Heart left ventricle (tissue), 16 donors: ENCODE measurements around the gene CCNQ. TPM values are rescaled to one million over a fixed set of nuclear protein-coding genes. Genes with fewer than 3 reads are reported as not detected.

Source experiments
- ATAC-seq, 4 donors: fragments of 200-7000 bp; cut with Tn5 transposase; one replicate each; pipeline ENCODE4 v1.9.1; 2020 to 2022; ENCODE audit warnings: moderate library complexity in 4 of 4, mild to moderate bottlenecking in 3 of 4, moderate number of reproducible peaks in 1 of 4
- DNase-seq, 5 donors: peaks; one replicate each; pipeline ENCODE4 v3.0.0-alpha.2; 2020
- H3K27ac ChIP-seq, 12 donors: fragments of 200-600 bp; sonication (generic) in 4 of 12; one replicate each; pipeline versions ENCODE4 v1.5.0 to v1.8.0; 2016 to 2022; ENCODE audit warnings: mild to moderate bottlenecking in 2 of 12
- H3K27me3 ChIP-seq, 9 donors: fragments of 200-600 bp; sonication (generic) in 2 of 9; one replicate each; pipeline versions ENCODE4 v1.5.1 to v1.8.0; 2016 to 2022; ENCODE audit warnings: mild to moderate bottlenecking in 3 of 9
- H3K36me3 ChIP-seq, 9 donors: fragments of 200-600 bp; sonication (generic) in 2 of 9; one replicate each; pipeline versions ENCODE4 v1.5.0 to v1.8.0; 2018 to 2022; ENCODE audit warnings: mild to moderate bottlenecking in 2 of 9
- H3K4me1 ChIP-seq, 12 donors: fragments of 200-600 bp; sonication (generic) in 4 of 12; one replicate each; pipeline versions ENCODE4 v1.5.0 to v1.8.0; 2016 to 2022; ENCODE audit warnings: mild to moderate bottlenecking in 3 of 12
- H3K4me3 ChIP-seq, 12 donors: fragments of 200-600 bp; sonication (generic) in 4 of 12; one replicate each; pipeline versions ENCODE4 v1.5.0 to v1.8.0; 2017 to 2022; ENCODE audit warnings: mild to moderate bottlenecking in 9 of 12, moderate library complexity in 4 of 12
- H3K9me3 ChIP-seq, 12 donors: fragments of 200-600 bp; sonication (generic) in 4 of 12; one replicate each; pipeline versions ENCODE4 v1.5.0 to v1.8.0; 2016 to 2022; ENCODE audit warnings: mild to moderate bottlenecking in 1 of 12
- POLR2A ChIP-seq, 2 donors: fragments of 450-650 bp; IDR thresholded peaks; one replicate each; pipeline ENCODE4 v1.6.1; 2017; ENCODE audit warnings: antibody characterized with exemption in 2 of 2, mild to moderate bottlenecking in 2 of 2, moderate library complexity in 2 of 2
- WGBS, 4 donors: extraction: QIAGEN DNeasy Blood & Tissue Kit in 2 of 4; methylation state at CpG; one replicate each; pipeline versions ENCODE4 v1.1.5 to v1.1.7; 2013 to 2018; 5-methylcytosine and 5-hydroxymethylcytosine counted together
- intact Hi-C, 10 donors: fragments of 100-400 bp; cut with DNase I; formaldehyde crosslinking; loops; one replicate each; pipeline versions ENCODE4 v1.11.1 to v1.14.2; 2022
- polyA plus RNA-seq, 2 donors: library from polyadenylated mRNA; stranded (reverse); fragments of 200-250 nt; gene quantifications; one replicate each; pipeline ENCODE4 v1.2.3, GENCODE V29; 2013
- total RNA-seq, 9 donors: library from RNA; depleted of rRNA in 2 of 9; stranded (reverse); fragments of >200 nt in 2 of 9; fragmentation: NEBNext Ultra II Directional in 3 of 9; extraction: Animal tissue kit (Norgen Biotek cat#: 25700) in 3 of 9; gene quantifications; one replicate each; pipeline versions ENCODE4 v1.1.0 to v1.2.4, GENCODE V29; 2016 to 2023
- TF ChIP-seq, protein P1 (sequence below), 12 donors: fragments of 200-600 bp; sonication (generic) in 4 of 12; IDR thresholded peaks; one replicate each; pipeline versions ENCODE4 v1.5.0 to v1.8.0; 2018 to 2022; ENCODE audit warnings: antibody characterized with exemption in 12 of 12, mild to moderate bottlenecking in 5 of 12
- donor health status: ischemic (EF 13 %, LVEDD 7.1; RV severe dilation, severe dysfunction).
- donor health status: healthy with polysubstance abuse.
- donor health status: DM: no; HTN: yes; CAD: no.
- donor health status: DM: no; HTN: no; CAD: no.
- donor health status: ischemic (EF 25% LVEDD 6.9; RV normal size, moderate dysfunction).
- donor health status: ischemic (EF 25% LVEDD 5.7; RV mildly dilated, moderate dysfunction).
- donor health status: healthy.
- donor health status: DM: yes; HTN: yes; CAD: no.
- donor health status: ischemic (EF 35%, LVEDD 5.7; RV mildly dilated, moderate dysfunction).
- donor health status: nonischemic (EF 11% LVEDD 7.7; RV severe dilation, severe dysfunction).
- donor health status: DM: yes; HTN: yes; CAD: no.
- donor health status: PGD.
- donor health status: ischemic (EF 29% LVEDD 5.4; RV normal size, mild dysfunction).
- donor health status: nonischemic (EF 23%, LVEDD 6.1; RV moderate dilation, normal function).

Gene CCNQ
- total and polyA plus RNA-seq, 11 donors, result 16.2 to 126 (median 46.5) TPM

GRCh38 chrX:153603131-153603656 is 4.3 kb upstream of the CCNQ start:
- no peak for ATAC-seq
- WGBS, 4 donors, result 88 to 97% (median 94%) methylated on average over 16 to 17 of the region's 17 CpGs
- intact Hi-C loops, result loop anchor here in 2 of 10 donors (10.0 kb wide), 1 partner anchor 62 kb away; no protein-coding TSS in a partner anchor

DNA sequence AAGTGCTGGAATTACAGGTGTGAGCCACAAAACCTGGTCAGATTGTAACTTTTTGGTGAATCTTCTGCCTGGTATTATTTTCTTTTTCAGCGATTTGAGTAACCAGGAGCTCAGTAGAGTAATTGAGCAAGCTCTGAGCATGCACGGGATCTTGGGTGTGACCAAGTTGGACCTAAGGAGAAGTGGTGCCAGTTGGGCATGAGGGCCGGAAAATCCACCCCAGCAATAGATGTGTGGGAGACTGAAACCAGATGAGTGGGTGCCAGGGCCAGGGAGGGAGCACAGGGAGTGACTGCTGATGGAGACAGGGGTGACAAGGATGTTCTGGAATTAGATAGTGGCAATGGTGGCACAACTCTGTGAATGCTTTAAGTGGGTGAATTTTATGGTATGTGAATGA is 3.7 kb upstream of the CCNQ start:
- 87 to 98% (median 92%) methylated on average over 3 of the region's 3 CpGs for WGBS, 4 donors
- no peak for ATAC-seq

More at GRCh38 chrX:153603131-153603656, 4.3 kb upstream of the CCNQ start:
- peaks cover 0 to 8% (median 0%) of the 10 kb centered on the region in 9 donors for H3K27me3 ChIP-seq
- H3K4me3 ChIP-seq, result no peak overlapping the region
- DNase-seq, result no peak
- H3K4me1 ChIP-seq, result peaks cover 0 to 15% (median 4%) of the 10 kb centered on the region in 12 donors
- peaks cover 0 to 3% (median 0%) of the 10 kb centered on the region in 12 donors for H3K9me3 ChIP-seq
- no peaks in the 10 kb centered on the region for H3K36me3 ChIP-seq
- no peak overlapping the region for H3K27ac ChIP-seq
- TF ChIP-seq POLR2A (IDR thresholded peaks at IDR 0.05), result no peak
- TF ChIP-seq, protein P1, sequence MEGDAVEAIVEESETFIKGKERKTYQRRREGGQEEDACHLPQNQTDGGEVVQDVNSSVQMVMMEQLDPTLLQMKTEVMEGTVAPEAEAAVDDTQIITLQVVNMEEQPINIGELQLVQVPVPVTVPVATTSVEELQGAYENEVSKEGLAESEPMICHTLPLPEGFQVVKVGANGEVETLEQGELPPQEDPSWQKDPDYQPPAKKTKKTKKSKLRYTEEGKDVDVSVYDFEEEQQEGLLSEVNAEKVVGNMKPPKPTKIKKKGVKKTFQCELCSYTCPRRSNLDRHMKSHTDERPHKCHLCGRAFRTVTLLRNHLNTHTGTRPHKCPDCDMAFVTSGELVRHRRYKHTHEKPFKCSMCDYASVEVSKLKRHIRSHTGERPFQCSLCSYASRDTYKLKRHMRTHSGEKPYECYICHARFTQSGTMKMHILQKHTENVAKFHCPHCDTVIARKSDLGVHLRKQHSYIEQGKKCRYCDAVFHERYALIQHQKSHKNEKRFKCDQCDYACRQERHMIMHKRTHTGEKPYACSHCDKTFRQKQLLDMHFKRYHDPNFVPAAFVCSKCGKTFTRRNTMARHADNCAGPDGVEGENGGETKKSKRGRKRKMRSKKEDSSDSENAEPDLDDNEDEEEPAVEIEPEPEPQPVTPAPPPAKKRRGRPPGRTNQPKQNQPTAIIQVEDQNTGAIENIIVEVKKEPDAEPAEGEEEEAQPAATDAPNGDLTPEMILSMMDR (IDR thresholded peaks at IDR 0.05), result no peak

GRCh38 chrX:153601511-153602110 is 2.7 kb upstream of the CCNQ start:
- H3K9me3 ChIP-seq, result peaks cover 0 to 3% (median 0%) of the 10 kb centered on the region in 12 donors
- WGBS, 4 donors, result 80 to 96% (median 88%) methylated on average over 12 of the region's 12 CpGs
- DNase-seq (no peak), ATAC-seq (no peak)
- peaks cover 0 to 24% (median 6%) of the 10 kb centered on the region in 12 donors for H3K4me1 ChIP-seq
- H3K36me3 ChIP-seq, result no peaks in the 10 kb centered on the region
- no peaks in the 10 kb centered on the region for H3K27me3 ChIP-seq
- H3K27ac ChIP-seq, result no peak overlapping the region
- H3K4me3 ChIP-seq, result no peak overlapping the region
- TF ChIP-seq, protein P1 (IDR thresholded peaks at IDR 0.05), result no peak
- TF ChIP-seq POLR2A (IDR thresholded peaks at IDR 0.05), result no peak
- intact Hi-C loops, result loop anchor here in 2 of 10 donors (10.0 kb wide), 1 partner anchor 63 kb away; no protein-coding TSS in a partner anchor

More for the DNA sequence above, 3.7 kb upstream of the CCNQ start:
- DNase-seq, result no peak
- Histone ChIP-seq H3K9me3 (peaks cover 0 to 3% (median 0%) of the 10 kb centered on the region in 12 donors), H3K4me1 (peaks cover 0 to 21% (median 4%) of the 10 kb centered on the region in 12 donors), H3K27ac (no peak overlapping the region), H3K27me3 (peaks cover 0 to 5% (median 0%) of the 10 kb centered on the region in 9 donors), H3K4me3 (no peak overlapping the region), H3K36me3 (no peaks in the 10 kb centered on the region)
- intact Hi-C loops, result loop anchor here in 2 of 10 donors (10.0 kb wide), 1 partner anchor 62 kb away; no protein-coding TSS in a partner anchor
- TF ChIP-seq, protein P1 (IDR thresholded peaks at IDR 0.05), result no peak
- no peak for TF ChIP-seq POLR2A (IDR thresholded peaks at IDR 0.05)

GRCh38 chrX:153600921-153601320 is 2.0 kb upstream of the CCNQ start:
- WGBS, 4 donors, result 85 to 91% (median 88%) methylated on average over 7 of the region's 7 CpGs

More at GRCh38 chrX:153600921-153601320, 2.0 kb upstream of the CCNQ start:
- intact Hi-C loops, result loop anchor here in 2 of 10 donors (10.0 kb wide), 1 partner anchor 64 kb away; no protein-coding TSS in a partner anchor
- H3K4me3 ChIP-seq, result no peak overlapping the region
- H3K4me1 ChIP-seq, result peaks cover 0 to 24% (median 6%) of the 10 kb centered on the region in 12 donors
- no peak overlapping the region for H3K27ac ChIP-seq
- no peak for TF ChIP-seq POLR2A (IDR thresholded peaks at IDR 0.05)
- TF ChIP-seq, protein P1 (IDR thresholded peaks at IDR 0.05), result no peak
- H3K27me3 ChIP-seq, result no peaks in the 10 kb centered on the region
- DNase-seq (peak in 1 of 5 donors; percentile 30), ATAC-seq (no peak)
- no peaks in the 10 kb centered on the region for H3K36me3 ChIP-seq
- H3K9me3 ChIP-seq, result peaks cover 0 to 3% (median 0%) of the 10 kb centered on the region in 12 donors
